Activated CD4-positive, alpha-beta T cell treated with anti-CD3 and anti-CD28 coated beads for 36 hours (primary cell): ENCODE data around the gene FCMR. TPM values are rescaled to one million over a fixed set of nuclear protein-coding genes. Genes with fewer than 3 reads are reported as not detected.

Experiments used
- ATAC-seq: fragments of 200-7000 bp; cut with Tn5 transposase; one replicate; pipeline ENCODE4 v1.10.0; 2021; ENCODE audit warnings: mild to moderate bottlenecking, moderate library complexity
- CTCF ChIA-PET: fragments of 350-600 bp; sonication (Branson Sonifier 250); formaldehyde crosslinking; loops from one replicate; lab custom pipeline; 2021; ENCODE audit warnings: antibody characterized with exemption; lab: Charles Lee
- POLR2A ChIA-PET: fragments of 350-600 bp; sonication (Branson Sonifier 250); formaldehyde crosslinking; loops from one replicate; lab custom pipeline; 2021; ENCODE audit warnings: antibody characterized with exemption, inconsistent platforms; lab: Charles Lee
- DNase-seq: peaks from one replicate; pipeline ENCODE4 v3.0.0-alpha.2; 2020
- H3K27ac Mint-ChIP-seq: one replicate; pipeline ENCODE4 v1.8.0; 2021; ENCODE audit warnings: mixed read lengths
- H3K27me3 Mint-ChIP-seq: one replicate; pipeline ENCODE4 v1.8.0; 2021; ENCODE audit warnings: mixed read lengths
- H3K36me3 Mint-ChIP-seq: one replicate; pipeline ENCODE4 v1.8.0; 2021; ENCODE audit warnings: low read depth, mixed read lengths
- H3K4me1 Mint-ChIP-seq: one replicate; pipeline ENCODE4 v1.8.0; 2021; ENCODE audit warnings: mixed read lengths
- H3K4me3 Mint-ChIP-seq: one replicate; pipeline ENCODE4 v1.8.0; 2021; ENCODE audit warnings: mild to moderate bottlenecking, moderate library complexity, mixed read lengths
- H3K9me3 Mint-ChIP-seq: one replicate; pipeline ENCODE4 v1.8.0; 2021; ENCODE audit warnings: low read depth, mixed read lengths
- intact Hi-C, 2 experiments: fragments of 100-400 bp; cut with DNase I in 1 of 2; cut with micrococcal nuclease in 1 of 2; formaldehyde crosslinking; loops; one replicate each; pipeline versions ENCODE4 v1.14.2 to v1.15.1; 2022 to 2024; cut with DNase I, micrococcal nuclease
- total RNA-seq, 2 experiments: library from RNA; stranded (reverse); gene quantifications; one replicate each; pipeline ENCODE4 v1.2.3, GENCODE V29; 2021

Gene FCMR
- total RNA-seq, 2 experiments from 2014 or later, result 41.6 to 49.3 TPM

DNA sequence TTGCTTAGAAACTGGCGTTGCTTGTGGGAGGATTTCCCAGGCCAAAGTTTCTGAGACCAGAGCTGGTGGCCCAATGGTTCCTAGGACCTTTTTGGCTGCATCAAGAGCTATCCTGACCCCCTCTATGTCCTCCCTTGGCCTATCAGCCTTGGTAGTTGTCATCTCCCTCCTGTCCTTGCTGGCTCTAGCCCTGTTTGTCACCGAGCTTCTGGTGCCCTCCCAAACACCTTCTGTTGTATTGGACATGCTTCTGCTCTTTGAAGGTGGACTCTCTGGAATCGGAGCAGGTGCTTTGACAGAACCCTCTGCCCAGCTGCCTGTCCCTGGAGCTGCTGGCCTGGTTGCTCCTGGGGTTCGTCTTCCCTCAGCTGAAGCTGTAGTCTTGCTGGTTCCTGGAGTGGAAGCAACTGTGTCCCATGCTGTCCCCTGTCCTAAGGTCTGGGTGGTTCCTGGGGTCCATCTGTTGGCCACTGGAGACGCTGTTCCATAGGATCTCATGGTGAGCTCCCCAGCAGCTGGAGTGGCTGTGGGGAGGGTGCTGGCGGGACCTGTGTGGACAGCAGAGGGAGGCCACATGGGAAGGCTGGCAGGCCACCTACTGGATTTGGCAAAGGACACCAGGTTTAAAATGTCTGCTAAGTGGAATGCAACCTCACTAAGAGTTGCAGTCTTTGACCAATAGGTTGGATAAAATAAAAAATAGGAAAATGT is 39.1 kb upstream of the FCMR start:
- Mint-ChIP-seq H3K36me3 (no peaks in the 10 kb centered on the region), H3K27me3 (no peaks in the 10 kb centered on the region), H3K4me3 (no peak overlapping the region), H3K9me3 (no peaks in the 10 kb centered on the region), H3K27ac (no peak overlapping the region), H3K4me1 (peaks cover 15% of the 10 kb centered on the region)
- POLR2A ChIA-PET, result no interaction called here
- ATAC-seq, result no peak
- no peak for DNase-seq
- intact Hi-C loops, result no loop called here
- CTCF ChIA-PET, result interaction anchor here (0.6 to 2.1 kb wide), 3 partner anchors 16 to 28 kb away, joined by 3 to 8 read pairs (median 3); no protein-coding TSS in a partner anchor

DNA sequence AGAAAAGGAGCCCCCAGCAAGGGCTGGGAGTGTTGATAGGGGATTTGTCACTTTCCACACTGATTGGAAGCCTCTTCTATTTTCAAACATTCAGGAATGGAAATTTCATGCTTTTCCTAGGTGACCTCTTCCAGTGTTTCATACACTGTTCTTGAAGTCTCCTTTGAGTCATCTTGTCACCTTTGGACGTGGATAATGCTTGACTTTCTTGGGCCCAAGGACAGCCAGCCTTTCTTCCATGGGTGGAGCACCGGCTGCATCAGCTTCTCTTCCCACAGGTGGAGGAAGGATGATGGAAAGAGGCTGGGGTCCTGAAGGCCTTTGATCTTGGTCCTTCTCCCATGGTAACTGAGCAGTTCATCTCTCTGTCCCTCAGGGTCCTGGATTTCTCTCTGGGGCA is 36.4 kb upstream of the FCMR start:
- ChIA-PET CTCF (interaction anchor here (1.5 to 2.0 kb wide), 3 partner anchors 23 to 46 kb away, joined by 5 to 6 read pairs (median 5); no protein-coding TSS in a partner anchor), POLR2A (no interaction called here)
- intact Hi-C loops, result no loop called here
- Mint-ChIP-seq H3K9me3 (no peaks in the 10 kb centered on the region), H3K36me3 (no peaks in the 10 kb centered on the region), H3K4me1 (peaks cover 24% of the 10 kb centered on the region), H3K27ac (no peak overlapping the region), H3K4me3 (no peak overlapping the region), H3K27me3 (no peaks in the 10 kb centered on the region)
- ATAC-seq (no peak), DNase-seq (no peak)

DNA sequence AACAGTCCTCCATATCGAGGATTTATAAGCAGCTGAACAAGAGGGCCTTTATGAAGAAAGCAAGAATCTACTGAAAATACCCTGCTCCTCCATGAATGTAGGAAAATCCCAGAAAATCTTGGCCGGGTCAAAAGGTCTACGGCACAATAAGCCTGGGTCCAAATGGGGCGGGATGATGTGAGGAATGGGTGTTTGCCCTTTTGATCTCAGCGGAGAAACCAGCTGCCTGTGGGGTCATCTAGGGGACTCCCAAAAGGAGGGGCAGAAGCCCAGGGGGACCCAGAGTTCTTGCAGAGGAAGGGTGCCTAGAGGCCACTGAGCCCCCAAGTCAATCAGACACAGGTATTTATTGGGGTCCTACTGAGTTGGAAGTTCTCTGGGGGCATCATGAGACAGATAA is 35.9 kb upstream of the FCMR start:
- H3K4me3 Mint-ChIP-seq, result no peak overlapping the region
- no peaks in the 10 kb centered on the region for H3K9me3 Mint-ChIP-seq
- no peaks in the 10 kb centered on the region for H3K27me3 Mint-ChIP-seq
- no peak overlapping the region for H3K27ac Mint-ChIP-seq
- no peaks in the 10 kb centered on the region for H3K36me3 Mint-ChIP-seq
- intact Hi-C loops, result no loop called here
- ChIA-PET POLR2A (no interaction called here), CTCF (interaction anchor here (0.9 to 2.0 kb wide), 3 partner anchors 22 to 26 kb away, joined by 3 to 6 read pairs (median 5); no protein-coding TSS in a partner anchor)
- no peak for DNase-seq
- H3K4me1 Mint-ChIP-seq, result peaks cover 20% of the 10 kb centered on the region
- no peak for ATAC-seq

DNA sequence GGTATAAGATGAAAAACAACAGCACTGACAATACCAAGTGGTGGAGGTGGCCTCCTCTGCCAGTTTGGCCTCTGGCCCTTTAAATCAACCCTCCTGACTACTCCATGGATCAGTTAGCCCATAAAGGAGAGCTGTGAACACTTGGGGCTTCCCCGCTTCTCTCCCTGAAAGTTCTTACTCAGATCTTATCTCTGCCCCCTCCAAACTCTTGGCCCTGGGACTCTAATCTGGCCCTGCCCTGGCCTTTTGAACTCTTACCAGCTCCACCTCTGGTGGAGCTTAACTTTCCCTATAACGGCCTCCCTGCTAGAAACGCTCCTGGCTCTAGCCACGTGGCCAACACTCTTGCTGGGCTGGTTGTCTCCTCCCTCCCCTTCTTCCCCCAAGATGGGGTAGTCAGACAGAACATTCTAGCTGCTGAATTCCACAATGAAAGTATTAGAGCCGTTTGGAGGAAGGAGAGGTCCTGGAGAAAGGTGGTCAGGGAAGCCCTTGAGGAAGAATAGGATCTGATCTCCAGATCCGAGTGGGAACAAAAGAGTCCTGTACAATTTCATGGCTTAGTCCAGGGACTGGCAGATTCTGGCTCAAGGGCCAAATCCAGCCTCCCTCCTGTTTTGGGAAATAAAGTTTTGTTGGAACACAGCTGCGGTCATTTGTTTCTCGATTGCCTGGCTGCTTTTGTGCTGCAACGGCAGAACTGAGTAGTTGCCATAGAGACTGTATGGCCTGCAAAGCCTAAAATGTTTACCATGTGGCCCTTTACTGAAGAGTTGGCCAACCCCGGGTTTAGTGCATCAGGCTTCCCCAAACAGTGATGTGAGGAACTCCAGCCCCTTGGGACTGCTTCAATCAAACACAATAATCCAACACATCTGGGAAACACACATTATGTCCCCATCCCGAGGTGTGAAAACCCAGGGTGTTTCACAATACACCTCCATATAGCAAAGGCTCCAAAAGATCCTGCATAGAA is 34.0 kb upstream of the FCMR start:
- Mint-ChIP-seq H3K4me3 (no peak overlapping the region), H3K4me1 (peaks cover 12% of the 10 kb centered on the region), H3K36me3 (no peaks in the 10 kb centered on the region), H3K9me3 (no peaks in the 10 kb centered on the region), H3K27me3 (no peaks in the 10 kb centered on the region), H3K27ac (no peak overlapping the region)
- DNase-seq (peak; percentile 37), ATAC-seq (peak; percentile 92)
- CTCF ChIA-PET, result interaction anchor here (0.7 to 1.3 kb wide), 4 partner anchors 15 to 102 kb away, joined by 3 to 5 read pairs (median 4); no protein-coding TSS in a partner anchor
- POLR2A ChIA-PET, result no interaction called here
- intact Hi-C loops, result no loop called here

DNA sequence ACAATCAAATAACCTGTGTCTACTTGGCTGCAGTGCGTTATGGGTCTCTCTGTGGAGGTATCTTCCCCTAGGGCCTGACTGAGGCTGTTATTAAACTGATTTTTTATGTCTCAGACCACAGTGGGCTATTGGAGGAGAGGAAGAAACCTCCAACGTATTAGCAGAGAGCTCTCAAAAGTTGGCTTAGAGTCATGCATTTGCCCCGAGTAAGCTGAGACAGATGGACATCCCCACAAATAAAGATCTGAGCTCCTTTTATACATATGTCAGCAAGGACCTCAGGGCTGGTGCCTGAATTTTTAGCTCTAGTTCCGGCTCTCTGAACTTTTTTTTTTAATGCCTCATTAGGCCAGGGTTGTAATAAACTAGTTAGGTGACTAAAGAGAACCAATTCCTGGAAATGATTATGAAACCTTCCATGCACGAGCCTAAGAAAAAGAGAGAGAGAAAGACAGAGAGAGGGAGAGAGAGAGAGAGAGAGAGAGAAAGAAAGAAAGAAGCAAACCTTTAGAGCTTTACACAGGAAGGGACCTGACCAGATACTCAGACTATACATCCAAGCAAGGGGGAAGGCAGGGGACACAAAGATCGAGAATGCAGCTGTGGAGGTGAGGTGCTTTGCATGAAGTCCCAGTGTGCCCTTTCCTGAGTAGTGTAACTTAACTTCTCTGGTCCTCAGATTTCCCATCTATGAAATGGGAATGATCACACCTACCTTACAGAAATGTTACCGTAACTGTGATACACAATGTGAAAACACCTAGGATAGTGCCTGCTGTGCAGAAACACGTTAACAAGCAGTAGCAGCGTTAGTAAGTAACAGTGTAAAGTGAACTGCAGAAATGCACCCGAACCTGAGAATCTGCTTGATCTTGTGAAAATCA is 33.0 kb upstream of the FCMR start:
- ATAC-seq (no peak), DNase-seq (no peak)
- Mint-ChIP-seq H3K4me1 (peaks cover 12% of the 10 kb centered on the region), H3K9me3 (no peaks in the 10 kb centered on the region), H3K27ac (no peak overlapping the region), H3K4me3 (no peak overlapping the region), H3K27me3 (no peaks in the 10 kb centered on the region), H3K36me3 (no peaks in the 10 kb centered on the region)
- POLR2A ChIA-PET, result no interaction called here
- CTCF ChIA-PET, result interaction anchor here (0.7 to 1.3 kb wide), 7 partner anchors 21 to 223 kb away, joined by 3 to 11 read pairs (median 4); partner anchors contain the start of gene IL20
- intact Hi-C loops, result no loop called here

DNA sequence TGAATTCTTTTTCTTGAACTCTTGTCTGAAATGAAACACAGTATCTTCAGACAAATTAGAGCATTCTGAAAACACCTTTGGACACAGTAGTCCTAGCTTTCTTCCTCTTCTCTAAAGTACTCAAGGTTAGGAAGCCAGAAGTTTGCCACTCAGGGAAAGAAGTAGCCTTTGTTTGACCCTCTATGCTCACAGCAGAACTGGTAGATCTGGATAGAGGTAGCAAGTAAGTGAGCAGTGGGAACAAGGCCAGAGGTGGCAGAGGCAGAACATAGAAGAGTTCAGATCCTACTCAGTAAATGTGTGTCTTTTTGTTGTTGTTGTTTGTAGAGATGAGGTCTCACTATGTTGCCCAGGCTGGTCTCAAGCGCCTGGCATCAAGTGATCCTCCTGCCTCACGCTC is 31.9 kb upstream of the FCMR start:
- CTCF ChIA-PET, result interaction anchor here (1.2 kb wide), 1 partner anchor 29 kb away, joined by 11 read pairs; no protein-coding TSS in a partner anchor
- Mint-ChIP-seq H3K4me1 (peaks cover 12% of the 10 kb centered on the region), H3K27me3 (no peaks in the 10 kb centered on the region), H3K9me3 (no peaks in the 10 kb centered on the region), H3K27ac (no peak overlapping the region), H3K4me3 (no peak overlapping the region), H3K36me3 (no peaks in the 10 kb centered on the region)
- POLR2A ChIA-PET, result no interaction called here
- intact Hi-C loops, result no loop called here
- DNase-seq (no peak), ATAC-seq (no peak)

DNA sequence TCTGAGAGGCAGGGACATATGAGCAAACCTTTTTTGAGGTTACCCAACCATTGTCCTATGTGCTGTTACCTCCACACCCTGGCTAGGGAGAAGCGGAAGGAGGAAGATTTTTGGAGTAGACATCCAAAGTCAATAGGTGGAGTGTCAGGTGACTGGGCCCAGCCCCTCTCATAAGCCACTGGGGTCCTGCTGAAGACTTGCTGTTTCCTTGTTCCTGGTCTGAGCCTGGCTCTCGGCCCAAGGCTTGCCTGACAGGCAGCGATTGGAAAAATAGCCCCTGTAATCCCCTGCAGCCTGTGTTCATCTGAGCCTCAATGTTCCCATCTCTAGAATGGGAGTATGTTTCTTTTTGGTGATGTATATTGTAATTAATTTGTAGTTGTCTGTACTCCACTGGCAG is 31.4 kb upstream of the FCMR start:
- no peak overlapping the region for H3K27ac Mint-ChIP-seq
- H3K9me3 Mint-ChIP-seq, result no peaks in the 10 kb centered on the region
- ChIA-PET POLR2A (no interaction called here), CTCF (interaction anchor here (1.3 kb wide), 1 partner anchor 20 kb away, joined by 4 read pairs; no protein-coding TSS in a partner anchor)
- H3K4me3 Mint-ChIP-seq, result no peak overlapping the region
- ATAC-seq, result no peak
- intact Hi-C loops, result no loop called here
- H3K36me3 Mint-ChIP-seq, result no peaks in the 10 kb centered on the region
- H3K27me3 Mint-ChIP-seq, result no peaks in the 10 kb centered on the region
- peaks cover 12% of the 10 kb centered on the region for H3K4me1 Mint-ChIP-seq
- DNase-seq, result no peak

DNA sequence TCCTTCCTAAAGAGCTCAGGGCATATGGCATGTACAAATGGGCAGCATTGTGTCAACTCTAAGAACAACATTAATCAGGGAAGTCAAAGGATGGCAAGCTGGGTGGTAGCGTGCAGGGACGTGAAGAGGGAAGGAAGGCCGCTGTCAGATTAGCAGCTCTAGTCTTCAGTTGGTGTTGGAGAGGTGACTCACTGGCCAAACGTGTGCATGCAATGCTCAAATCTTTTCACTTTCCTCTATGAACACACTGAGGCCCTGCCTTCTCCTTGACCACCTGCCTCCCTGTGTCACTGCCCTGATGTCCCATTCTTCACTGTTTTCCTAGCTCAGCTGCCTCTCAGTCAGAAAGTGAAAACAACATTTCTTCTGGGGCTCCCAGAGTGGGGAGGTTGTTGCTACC is 30.4 kb upstream of the FCMR start:
- POLR2A ChIA-PET, result no interaction called here

DNA sequence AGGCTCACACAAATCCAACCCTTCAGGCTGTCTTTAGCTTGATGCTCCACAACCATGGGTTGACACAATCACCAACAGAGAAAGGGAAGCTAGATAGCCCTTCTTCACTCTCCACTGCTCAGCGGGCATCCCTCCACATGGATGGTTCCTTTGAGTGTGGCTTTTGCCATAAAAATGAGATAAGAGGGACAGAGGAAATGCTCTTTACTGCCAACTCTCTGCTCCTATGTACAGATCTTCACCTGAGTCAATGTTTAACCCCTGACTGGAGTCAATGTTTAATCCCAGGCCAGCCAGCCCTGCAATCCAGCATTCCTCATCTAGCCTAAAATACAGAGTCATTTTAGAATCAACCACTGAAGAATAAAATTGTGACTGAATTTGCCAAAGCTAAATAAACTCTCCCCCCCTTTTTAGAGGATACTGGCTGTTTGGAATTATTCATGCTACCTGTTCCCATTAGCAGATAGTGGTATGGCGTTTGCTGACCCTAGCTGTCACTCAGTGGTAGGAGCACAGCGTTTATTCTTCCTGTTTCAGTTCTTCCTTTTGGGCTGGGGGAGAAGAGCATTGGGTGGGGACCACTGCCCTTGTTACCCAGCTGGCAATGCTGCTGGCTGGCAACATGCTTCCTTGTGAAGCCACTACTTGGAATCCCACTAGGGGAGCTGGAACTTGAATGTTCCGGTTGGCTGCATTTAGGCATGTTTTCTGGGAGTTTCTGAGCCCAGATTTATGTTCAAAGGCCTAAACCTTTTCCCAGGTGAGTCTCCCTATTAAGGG is 29.8 kb upstream of the FCMR start:
- POLR2A ChIA-PET, result no interaction called here
- DNase-seq, result no peak
- Mint-ChIP-seq H3K27me3 (no peaks in the 10 kb centered on the region), H3K9me3 (no peaks in the 10 kb centered on the region), H3K36me3 (no peaks in the 10 kb centered on the region), H3K4me3 (no peak overlapping the region), H3K27ac (no peak overlapping the region), H3K4me1 (peaks cover 12% of the 10 kb centered on the region)
- intact Hi-C loops, result no loop called here
- no peak for ATAC-seq
- CTCF ChIA-PET, result interaction anchor here (0.6 to 2.3 kb wide), 7 partner anchors 10 to 287 kb away, joined by 3 to 8 read pairs (median 4); no protein-coding TSS in a partner anchor

More for the DNA sequence above, 30.4 kb upstream of the FCMR start:
- H3K4me1 Mint-ChIP-seq, result peaks cover 12% of the 10 kb centered on the region
- H3K36me3 Mint-ChIP-seq, result no peaks in the 10 kb centered on the region
- no peak for DNase-seq
- no peaks in the 10 kb centered on the region for H3K27me3 Mint-ChIP-seq
- no peaks in the 10 kb centered on the region for H3K9me3 Mint-ChIP-seq
- ATAC-seq, result no peak
- H3K27ac Mint-ChIP-seq, result no peak overlapping the region
- intact Hi-C loops, result no loop called here
- no peak overlapping the region for H3K4me3 Mint-ChIP-seq
- CTCF ChIA-PET, result interaction anchor here (0.7 to 1.5 kb wide), 4 partner anchors 11 to 30 kb away, joined by 4 read pairs; no protein-coding TSS in a partner anchor

DNA sequence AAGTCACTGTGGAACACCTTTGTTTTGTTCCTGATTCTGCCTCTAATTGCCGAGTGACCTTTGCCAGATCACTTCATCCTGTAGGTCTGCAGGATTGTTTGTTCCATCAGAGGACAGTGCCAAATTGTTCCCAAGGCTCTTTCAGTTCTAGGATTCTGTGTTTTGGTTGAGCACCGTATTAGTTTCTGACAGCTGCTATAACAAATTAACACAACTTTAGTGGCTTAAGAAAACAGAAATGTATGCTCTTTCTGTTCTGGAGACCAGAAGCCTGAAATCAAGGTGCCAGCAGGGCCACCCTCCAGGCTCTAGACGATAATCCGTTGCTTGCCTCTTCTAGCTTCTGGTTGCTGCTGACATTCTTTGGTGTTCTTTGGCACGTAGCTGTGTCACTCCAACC is 27.9 kb upstream of the FCMR start:
- no peak for DNase-seq
- Mint-ChIP-seq H3K27ac (no peak overlapping the region), H3K4me1 (peaks cover 2% of the 10 kb centered on the region), H3K36me3 (no peaks in the 10 kb centered on the region), H3K4me3 (no peak overlapping the region), H3K9me3 (no peaks in the 10 kb centered on the region), H3K27me3 (peaks cover 5% of the 10 kb centered on the region)
- no peak for ATAC-seq
- CTCF ChIA-PET, result interaction anchor here (1.1 to 2.3 kb wide), 3 partner anchors 8 to 286 kb away, joined by 3 to 8 read pairs (median 3); no protein-coding TSS in a partner anchor
- intact Hi-C loops, result no loop called here
- POLR2A ChIA-PET, result no interaction called here
